NCI-H748 (cell line): ENCODE data around the gene NPLOC4.
"Not testable (repeated sequence)": the region's sequence is repeated elsewhere in the genome, so short reads cannot be mapped to it uniquely, and the experiment has no call there.

Experiments
- DNase-seq: peaks from one replicate; lab custom pipeline; 2025; ENCODE audit not compliant: unreplicated experiment; lab: John Stamatoyannopoulos, UW

The NPLOC4 gene

DNA sequence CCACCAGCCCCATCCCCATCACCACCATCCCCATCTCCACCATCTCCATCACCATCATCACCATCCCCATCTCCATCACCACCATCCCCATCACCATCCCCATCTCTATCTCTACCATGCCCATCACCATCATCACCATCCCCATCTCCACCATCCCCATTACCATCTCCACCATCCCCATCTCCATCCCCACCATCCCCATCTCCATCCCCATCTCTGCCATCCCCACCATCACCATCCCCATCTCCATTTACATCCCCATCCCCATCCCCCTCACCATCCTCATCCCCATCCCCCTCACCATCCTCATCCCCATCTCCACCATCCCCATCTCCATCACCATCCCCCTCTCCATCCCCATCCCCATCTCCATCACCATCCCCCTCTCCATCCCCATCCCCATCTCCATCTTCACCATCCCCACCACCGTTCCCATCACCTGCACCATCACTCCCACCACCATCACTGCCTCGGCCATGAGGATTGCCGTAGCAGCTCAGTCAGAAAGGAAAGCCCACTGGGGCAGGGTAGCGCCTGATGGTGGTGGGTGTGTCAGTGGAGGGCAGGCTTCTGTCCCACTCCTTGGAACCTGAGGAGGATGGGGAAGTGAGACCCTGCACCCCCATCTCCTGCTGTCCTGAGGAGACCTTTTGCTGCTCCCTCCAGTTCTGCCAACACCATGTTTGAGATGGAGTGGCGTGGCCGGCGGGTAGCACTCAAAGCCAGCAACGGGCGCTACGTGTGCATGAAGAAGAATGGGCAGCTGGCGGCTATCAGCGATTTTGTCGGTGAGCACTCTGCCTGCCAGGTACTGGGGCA, 101.2 kb downstream of the NPLOC4 start:
- no peak for DNase-seq

- no peak for DNase-seq
Observed at GRCh38 chr17:81535007-81535328, 101.9 kb downstream of the NPLOC4 start.

- peak; percentile 62 for DNase-seq
Observed at GRCh38 chr17:81534157-81535006, 102.5 kb downstream of the NPLOC4 start.

GRCh38 chr17:81533339-81534141, 103.4 kb downstream of the NPLOC4 start:
- no peak for DNase-seq

DNA sequence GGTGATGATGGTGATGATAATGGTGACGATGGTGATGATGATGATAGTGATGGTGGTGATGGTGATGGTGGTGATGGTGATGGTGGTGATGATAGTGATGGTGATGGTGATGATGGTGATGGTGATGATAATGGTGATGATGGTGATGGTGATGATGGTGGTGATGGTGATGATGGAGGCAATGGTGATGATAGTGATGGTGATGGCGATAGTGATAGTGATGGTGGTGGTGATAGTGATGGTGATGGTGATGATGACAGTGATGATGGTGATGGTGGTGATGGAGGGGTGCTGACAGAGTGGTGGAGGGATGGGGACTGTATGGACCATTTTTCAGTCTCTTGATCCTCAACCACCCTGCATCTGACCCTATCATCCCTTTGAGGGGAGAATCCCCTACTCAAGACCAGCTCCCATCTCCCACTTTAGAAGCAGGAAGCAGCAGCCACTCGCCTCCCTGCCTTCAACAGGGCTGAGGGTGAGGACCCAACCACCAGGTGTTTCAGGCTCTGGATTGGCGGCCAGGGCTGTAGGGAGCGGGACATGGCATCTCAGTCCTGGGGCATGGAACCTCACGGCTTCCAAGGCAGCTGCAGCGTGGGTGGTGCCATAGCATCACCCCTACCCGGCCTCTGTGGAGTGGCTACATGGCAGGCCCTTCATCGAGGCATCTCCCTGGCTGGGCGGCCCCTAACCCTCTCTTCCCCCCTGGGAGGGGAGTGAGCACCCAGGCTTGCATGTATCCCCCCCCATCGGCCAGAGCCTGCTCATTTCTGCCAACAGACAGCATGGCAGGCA, 104.2 kb downstream of the NPLOC4 start:
- no peak for DNase-seq

GRCh38 chr17:81531998-81532404, 104.9 kb downstream of the NPLOC4 start:
- DNase-seq: not testable (repeated sequence)

GRCh38 chr17:81531013-81531412, 105.9 kb downstream of the NPLOC4 start:
- DNase-seq: not testable (repeated sequence)

DNA sequence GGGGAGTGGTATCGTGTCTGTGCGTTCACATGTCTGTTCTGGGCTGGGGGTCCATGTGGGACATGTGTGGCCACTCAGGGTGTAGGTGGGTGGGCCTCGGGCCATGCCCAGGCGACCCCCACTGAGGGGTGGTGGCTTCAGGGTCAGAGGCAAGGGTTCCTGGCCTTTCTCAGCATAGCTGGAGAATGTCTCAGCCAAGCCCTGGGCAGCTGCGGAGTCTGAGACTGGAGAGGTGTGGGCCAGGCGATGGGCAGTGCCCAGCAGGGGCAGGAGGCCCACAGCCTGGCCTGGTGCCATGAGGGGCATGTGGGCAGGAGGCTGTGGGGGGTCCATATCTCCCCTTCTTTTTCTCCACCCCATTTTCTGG, 107.5 kb downstream of the NPLOC4 start:
- no peak for DNase-seq

GRCh38 chr17:81528651-81529436, 108.1 kb downstream of the NPLOC4 start:
- DNase-seq: peak; percentile 80

GRCh38 chr17:81528384-81528650, 108.6 kb downstream of the NPLOC4 start:
- DNase-seq: no peak

DNA sequence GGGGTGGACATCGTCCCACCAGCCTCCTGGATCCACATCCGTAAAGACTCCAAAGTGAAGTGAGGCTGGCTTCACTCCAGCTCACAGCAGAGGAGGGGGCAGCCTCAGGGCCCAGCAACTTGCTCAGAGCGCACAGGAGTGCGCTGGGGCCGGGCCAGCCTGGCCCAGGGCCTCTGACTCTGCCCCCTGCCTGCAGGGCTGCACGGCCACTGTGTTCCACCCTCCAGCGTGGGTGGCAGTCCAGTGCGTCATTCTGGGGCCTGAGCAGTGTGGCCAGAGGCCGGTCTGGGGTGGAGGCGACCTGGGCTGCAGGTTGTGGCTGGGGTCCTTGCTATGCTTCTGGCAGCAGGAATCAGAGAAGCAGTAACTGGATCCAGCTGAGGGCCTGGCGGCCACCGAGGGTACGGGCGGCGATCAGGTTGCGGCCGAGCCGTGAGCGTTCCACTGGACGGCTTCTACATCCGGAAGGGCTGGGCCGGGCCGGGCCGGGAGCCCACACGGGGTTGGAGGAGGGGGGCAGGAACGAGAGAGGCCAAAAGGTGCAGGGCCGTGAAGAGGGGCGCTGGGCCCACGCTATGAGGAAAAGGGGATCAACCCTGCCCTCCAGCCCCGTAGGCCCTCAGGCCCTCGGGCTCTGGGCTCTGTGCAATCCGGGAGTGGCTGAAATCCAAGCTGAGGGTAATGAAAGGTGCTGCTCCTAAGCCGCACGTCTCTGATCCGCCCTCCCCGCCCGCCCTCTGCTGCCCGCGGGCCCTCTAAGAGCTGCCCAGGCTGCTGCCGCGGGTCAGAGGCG, 109.1 kb downstream of the NPLOC4 start, which contains the start of gene FSCN2:
Gene FSCN2 (plus strand): TSS at position 787 of the 793 bp plus-strand sequence. CDS start 155 bp downstream, outside the sequence.
- DNase-seq: peak; percentile 30

- no peak for DNase-seq
Observed at GRCh38 chr17:81526662-81527571, 110.0 kb downstream of the NPLOC4 start.

GRCh38 chr17:81524865-81525159, 112.1 kb downstream of the NPLOC4 start:
- DNase-seq: no peak

- no peak for DNase-seq
Observed at GRCh38 chr17:81524039-81524864, 112.7 kb downstream of the NPLOC4 start.

GRCh38 chr17:81523402-81524038, 113.4 kb downstream of the NPLOC4 start:
- peak; percentile 54 for DNase-seq

DNA sequence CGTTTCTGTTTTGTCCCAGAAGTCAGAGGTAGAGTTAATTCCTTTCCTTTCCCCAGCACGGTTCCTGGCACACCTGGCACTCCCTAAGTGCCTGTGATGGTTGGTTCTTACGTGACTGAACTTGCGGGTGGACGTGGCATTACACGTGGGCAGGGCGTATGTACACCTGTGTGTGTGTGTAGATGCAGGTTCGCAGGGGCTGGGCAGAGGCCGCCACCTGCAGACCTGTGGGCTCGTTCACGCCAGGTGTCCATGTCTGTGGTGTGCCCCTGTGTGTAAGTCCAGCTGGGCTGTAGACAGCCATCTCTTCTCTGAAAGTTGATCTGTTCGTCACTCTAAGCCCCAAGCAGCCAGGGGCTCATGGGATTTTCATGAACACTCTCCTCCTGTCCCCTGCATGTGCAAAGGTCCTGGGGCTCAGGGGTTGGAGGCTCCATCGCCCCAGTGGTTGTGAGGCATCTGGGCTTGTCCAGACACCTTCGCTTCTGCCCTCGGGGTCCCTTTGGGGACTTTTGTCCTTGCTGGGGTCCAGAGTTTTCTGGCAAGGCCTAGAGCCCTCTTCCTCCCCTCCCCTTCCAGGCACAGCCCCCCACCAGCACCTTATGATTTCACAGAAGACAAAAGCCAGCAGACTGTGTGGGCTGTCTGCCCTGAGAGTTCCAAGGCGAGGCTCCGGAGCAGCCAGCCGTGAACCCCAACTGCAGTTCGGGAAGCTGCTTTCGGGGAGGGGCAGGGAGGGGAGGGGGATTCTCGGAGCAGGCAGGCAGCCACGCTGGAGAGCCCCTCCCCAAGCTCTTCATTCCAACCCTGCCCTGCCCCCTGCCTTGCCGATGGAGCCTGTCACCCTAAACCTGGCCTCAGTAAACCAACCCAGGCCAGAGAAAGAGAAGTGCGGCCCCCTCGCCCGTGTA, 114.2 kb downstream of the NPLOC4 start:
- no peak for DNase-seq
